ENCODE measurements around the gene PTPRH.

PTPRH gene

DNA sequence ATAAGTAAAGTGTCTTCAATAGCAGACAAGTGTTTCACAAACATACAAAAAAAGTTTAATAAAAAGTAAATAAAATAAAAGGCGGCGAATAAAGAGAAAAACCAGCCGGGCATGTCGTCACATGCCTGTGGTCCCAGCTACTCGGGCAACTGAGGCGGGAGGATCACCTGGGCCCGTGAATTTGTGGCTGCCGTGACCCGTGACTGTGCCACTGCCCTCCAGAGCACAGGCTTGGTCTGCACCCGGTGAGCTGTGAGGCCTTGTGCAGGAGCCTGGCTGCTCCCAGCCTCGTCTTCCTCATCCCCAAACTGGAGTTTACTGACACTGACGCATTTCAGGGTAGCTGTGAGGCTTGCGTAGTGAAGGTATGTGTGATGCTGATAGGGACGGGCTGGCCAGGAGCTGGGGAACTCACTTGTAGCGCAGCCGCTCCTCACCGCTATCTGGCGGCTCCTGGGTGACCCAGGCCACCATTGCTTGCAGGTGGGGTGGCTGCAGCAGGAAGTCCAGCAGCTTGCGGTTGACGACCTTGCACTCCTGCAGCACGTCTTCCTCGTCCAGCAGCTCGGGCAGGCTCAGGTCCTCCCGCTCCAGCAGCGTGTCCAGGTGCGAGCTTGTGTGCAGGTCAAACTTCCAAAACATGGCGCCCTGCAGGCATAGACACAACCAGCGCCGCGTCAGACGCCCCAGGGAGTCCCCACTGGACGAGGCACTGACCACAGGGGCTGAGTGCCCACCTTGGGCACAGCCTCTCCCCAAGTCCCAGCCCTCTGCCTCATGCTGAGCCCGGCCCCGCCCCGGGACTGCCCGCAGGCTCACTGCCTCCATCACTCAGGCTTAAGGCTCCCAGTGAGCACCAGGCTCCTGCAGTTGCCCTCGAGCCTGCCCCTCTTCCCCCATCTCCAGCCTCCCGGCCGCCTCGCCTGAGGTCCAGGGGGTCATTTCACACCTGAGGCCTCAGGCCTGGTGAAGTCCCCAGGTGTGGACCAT lies 37.5 kb upstream of the PTPRH start:
- DNase-seq (ENCODE audit: low read depth) = no peak

DNA sequence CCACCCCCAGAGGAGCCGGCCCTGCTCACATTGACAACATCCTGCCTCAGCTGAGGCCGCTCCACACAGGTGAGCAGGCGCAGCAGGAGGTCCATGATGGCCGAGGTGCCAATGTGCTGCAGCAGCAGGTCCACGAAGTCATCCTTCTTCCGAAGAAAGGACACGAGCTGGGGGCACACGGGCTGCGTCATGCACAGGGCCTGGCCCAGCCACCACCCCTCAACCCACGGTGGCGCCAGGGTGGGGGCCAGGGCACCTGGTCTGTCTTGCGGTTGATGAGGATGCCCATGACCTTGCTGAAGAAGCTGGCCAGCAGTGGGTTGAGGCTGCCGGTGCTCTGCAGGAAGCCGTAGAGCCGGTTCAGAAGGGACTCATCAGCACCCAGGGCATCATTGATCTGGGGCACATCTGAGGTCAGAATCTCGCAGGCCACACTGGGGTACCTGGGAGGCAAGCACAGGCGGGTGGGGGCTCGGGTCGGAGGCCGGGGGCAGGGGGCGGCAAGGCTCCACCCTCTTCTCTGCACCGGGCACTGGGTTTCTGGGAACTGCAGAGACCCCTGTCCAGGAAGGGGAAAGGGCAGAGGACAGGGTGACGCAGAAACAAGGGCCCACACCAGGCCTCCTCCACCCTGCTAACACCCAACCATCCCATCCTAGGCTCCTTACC lies 36.1 kb upstream of the PTPRH start:
- no peak for DNase-seq (ENCODE audit: low read depth)

DNA sequence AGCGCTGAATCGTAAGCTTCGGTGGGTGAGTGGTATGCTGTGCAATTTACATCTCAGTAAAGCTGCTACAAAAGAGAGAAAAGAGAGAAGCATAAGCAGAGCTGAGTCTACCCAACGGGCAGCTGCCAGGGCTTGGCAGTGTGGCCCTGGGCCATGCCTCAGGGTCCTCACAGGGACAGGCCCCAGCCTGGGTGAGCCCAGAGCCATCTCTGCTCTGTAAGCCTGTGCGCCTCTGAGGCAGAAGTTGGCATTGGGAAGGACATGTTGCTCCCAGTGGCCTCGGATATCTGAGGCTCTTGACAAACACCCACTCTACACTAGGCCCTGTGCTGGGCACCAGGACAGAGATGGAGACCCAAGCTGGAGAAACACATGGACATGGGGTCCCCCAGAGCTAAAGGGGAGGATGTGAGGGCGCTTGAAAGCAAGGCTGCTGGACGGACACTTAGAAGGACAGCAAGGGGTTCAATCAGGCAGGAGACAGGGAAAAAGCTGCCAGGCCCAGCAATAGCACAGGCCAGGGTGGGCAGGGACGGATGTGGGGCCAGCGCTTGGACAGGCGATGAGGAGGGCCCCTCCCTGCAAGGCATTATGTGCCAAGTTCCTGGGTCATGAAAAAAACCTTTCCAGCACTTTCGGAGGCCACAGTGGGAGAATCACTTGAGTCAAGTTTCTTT lies 34.8 kb upstream of the PTPRH start:
- DNase-seq (ENCODE audit: low read depth) = no peak

DNA sequence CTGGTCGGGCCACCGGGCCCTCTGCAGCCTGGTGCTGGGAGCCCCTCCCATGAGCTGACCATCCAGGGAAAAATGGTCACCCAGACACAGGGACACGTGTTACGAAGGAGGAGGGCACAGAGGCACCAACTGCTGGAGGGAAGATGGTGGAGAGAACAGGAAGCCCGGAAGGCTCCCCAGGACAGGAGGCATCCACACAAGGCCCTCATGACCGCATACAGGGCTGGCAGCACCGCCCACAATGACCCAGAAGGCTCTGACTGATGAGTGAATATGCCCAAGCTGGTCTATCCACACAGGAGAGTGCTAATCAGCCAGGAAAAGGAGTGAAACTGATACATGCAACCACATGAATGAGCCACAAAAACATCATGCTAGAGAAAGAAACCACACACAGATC lies 33.2 kb upstream of the PTPRH start:
- DNase-seq (ENCODE audit: low read depth) = no peak

DNA sequence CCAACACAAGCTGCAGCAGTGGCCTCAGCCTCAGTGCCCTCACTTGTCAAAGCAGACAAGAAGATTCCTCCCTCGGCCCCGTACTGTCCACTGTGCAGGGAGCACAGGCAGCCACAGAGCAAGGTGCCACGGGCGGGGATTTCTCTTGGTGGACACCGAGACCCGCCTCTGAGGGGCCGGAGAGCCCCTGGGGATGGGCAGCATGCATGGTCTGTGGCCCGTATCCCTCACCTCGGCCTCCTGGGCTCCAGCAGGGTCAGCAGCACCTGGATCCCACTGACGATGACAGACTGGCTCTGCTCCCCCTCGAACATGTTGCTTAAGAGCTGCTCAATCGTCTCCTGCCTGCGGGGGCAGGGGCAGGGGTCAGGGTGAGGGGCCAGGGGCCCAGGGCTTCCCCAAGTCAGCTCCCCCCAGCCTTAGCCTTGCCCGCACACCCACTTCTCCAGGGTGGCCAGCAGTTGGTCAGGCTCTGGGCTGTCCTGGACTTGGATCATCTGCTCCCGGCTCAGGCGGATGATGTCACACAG lies 32.7 kb upstream of the PTPRH start:
- no peak for DNase-seq (ENCODE audit: low read depth)

DNA sequence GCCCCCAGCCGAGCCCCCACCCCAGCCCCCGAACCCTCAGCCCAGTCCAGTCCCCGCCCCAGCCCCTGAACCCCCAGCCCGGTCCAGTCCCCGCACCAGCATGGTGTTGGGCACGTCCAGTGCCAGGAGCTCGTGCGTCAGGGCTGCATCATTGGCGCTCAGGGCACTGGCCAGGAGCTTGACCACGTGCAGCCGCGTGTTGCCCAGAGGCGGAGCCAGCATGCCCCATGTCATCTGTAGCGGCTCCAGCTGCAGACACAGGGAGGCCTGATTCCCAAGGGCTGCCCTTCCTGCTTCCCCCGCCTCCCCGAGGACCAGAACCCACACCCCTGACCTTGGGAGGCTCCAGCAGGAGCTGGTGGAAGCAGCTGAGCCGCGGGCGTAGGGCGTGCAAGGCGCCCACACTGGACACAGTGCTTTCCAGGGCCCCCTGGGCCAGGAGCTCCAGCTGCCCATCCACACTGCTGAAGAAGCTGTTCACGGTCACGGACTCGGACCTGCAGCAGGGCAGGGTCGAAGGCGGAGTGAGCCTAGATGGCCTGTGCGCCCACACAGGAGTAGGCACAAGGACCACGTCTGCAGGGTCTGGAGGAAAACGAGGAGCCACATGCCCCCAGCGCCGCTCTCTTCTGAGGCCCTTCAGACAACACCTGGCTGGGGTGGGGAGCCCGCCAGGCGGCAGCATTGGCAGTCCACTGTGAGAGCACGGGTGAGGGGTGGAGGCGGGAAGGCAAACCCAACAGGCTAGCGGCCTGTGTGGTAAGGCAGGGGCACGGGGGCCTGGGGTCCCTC lies 32.0 kb upstream of the PTPRH start:
- no peak for DNase-seq (ENCODE audit: low read depth)

DNA sequence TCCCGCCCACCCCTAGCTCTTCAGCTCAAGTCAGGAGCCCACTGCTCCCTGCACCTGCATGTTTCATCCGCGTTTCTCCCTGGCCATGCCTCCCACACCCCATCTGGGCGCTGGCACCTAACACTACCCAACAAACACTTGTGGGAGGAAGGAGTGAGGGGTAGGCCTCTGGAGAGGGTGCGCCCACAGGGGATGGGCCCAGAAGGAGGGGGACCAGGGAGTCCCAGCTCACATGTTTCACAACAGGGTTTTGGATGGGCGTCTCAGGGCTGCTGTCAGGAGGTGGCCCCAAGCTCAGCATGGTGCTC lies 31.4 kb upstream of the PTPRH start:
- no peak for DNase-seq (ENCODE audit: low read depth)

DNA sequence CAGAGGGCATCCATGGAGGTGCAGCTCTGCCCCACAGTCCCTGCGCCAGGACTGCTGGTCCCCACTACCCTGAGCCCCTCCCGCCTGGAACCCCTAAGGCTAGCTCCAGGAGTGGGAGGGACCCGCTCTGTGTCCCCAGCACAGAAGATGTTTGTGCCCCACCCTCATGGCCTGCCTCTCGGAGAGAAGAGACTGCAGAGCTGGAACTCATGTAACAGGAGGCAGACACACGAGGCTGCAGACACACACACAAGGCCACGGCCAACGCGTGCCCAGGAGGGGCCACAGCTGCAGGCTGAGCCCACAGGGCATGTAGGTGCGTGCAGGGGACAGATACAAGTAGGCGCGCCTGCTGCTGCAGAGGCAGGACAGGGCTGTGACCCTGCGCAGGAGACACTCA lies 29.7 kb upstream of the PTPRH start:
- no peak for DNase-seq (ENCODE audit: low read depth)

DNA sequence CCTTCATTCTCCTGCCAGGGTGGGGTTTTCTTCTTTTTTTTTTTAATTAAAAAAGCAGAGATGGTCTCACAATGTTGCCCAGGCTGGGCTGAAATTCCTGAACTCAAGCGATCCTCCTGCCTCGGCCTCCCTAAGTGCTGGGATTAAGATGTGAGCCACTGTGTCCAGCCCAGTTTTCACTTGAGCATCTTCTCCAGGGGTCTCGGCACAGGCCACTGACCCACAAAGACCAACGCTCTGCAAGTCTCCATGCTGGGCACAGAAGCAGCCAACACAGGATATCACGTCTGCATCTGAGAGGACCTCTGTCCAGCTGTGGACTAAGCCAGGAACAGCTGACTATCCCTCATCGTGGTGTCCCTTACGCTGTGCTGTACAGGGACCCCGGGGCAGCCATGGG lies 28.7 kb upstream of the PTPRH start:
- no peak for DNase-seq (ENCODE audit: low read depth)

DNA sequence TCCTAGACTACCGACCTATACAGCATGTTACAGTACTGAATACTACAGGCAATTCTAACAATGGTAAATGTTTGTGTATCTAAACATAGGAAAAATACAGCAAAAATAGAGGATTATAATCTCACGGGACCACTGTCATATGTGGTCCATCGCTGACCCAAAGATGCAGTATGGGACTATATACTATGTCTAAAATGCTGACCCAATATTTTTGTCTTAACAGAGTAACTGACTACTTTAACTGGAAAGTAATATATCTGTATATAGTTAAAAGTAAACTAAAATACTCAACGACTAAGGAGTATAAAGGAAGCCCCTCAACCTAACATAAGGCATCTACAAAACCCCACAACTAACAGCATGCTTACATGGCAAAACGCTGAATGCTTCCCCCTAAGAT lies 23.7 kb upstream of the PTPRH start:
- no peak for DNase-seq (ENCODE audit: low read depth)

DNA sequence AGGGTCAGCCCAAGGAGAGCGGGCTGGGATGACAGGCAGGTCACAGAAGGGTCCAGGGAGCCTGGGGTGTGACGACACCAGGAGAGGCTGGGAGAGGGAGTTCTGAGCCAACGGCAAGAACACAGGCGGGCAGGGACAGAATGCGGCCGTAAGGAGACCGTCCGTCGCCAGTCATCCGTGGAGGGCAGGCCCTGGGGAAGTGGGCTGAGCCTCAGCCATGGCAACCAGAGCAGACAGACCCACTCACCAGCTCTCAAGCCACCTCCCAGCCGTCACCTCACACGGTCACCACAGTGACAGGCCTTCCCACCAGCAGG lies 22.9 kb upstream of the PTPRH start:
- no peak for DNase-seq (ENCODE audit: low read depth)

DNA sequence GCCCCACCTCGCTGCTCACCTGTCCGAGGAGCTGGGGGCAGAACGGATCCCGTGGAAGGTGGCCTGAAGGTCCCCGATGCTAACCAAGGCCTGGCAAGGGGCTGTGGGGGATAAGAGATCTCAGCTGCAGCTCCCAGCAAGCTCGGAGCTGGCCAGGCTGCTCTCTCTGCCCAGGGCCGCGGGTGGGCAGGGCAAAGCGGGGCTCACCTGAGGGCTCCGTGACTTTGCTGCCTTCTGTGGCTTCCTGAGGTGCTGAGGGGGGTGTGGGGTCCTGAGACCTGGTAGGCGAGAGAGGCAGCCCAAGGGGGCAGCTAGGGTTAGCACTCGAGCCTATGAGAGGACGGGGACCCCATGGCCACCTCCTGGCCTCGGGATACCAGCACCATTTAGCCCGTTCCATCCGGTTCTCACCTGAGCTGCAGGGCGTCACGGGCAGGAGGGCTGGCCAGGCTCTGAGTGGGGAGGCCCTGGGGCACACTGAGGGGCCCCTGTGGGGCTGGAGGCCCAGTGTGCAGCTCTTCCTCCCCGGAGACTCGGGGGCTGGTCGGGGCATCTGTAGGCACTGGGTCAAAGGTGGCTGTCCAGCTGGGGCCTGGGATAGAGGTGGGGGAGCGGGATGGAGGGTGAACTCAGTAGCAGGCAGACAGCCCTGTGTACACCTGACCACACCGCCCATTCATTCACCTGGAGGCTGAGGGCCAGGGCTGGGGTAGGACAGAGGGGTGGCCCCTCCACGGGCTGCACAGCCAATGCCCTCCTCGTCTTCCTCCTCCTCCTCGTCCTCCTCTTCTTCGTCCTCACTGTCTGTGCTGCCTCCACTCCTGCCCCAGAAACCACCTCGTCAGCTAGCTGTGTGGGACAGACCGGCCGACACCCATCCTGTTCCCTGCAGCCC lies 22.3 kb upstream of the PTPRH start:
- DNase-seq (ENCODE audit: low read depth) = no peak

DNA sequence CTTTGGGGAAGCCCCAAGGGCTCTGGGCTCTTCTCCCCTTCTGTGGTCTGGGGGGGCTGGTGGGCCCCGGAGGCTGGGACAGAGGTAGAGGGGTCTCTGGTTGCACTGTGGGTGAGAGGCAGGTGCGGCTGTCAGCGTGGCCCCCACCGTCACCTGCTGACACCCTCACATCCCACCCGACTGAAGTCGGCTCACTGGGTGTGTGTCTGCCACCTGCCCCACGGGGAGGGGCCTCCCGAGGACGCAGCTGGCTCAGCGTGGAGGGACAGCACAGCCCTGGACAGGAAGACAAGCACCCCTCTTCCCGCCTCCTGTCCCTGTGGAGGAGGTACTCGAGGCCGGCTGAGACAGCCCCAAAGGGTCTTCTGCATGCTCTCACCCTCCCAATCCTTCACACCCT lies 21.5 kb upstream of the PTPRH start:
- DNase-seq (ENCODE audit: low read depth) = no peak

DNA sequence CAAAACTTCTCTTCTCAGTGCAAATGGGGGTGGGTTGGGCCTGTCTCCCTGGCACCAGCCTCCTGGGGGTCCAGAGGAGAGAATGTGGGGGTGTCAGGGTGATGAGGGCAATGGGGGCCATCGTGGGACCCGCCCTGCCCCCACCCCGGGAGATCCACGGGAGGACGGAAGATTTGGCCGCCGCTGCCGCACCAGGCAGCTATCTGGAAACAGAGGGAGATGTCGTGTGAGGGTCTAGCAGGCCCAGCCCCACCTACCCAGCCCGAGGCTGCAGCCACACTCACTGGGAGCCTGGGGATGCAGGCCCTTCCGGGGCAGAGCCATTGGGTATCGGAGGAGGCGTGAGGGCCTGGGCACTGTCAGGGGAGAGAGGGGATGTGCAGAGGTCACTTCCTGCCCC lies 21.0 kb upstream of the PTPRH start:
- no peak for DNase-seq (ENCODE audit: low read depth)

DNA sequence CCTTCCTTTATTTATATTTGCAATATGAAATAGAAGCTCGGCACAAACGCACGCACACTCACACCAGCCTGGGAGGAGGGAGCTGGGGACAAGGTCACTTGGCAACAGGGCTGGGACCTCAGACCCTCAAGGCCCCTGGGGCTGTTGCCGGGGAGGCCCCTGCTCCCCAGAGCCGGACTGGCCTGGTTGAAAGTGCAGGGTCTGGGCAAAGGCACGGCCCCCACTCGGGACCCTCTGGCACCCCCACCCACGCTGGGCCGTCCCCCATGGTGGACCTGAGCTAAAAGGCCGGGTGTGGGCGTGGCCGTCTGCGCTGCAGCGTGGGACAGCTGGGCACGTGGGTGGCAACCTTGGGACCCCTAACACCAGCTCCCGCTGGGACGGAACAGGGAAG lies 20.5 kb upstream of the PTPRH start:
- DNase-seq (ENCODE audit: low read depth) = no peak

DNA sequence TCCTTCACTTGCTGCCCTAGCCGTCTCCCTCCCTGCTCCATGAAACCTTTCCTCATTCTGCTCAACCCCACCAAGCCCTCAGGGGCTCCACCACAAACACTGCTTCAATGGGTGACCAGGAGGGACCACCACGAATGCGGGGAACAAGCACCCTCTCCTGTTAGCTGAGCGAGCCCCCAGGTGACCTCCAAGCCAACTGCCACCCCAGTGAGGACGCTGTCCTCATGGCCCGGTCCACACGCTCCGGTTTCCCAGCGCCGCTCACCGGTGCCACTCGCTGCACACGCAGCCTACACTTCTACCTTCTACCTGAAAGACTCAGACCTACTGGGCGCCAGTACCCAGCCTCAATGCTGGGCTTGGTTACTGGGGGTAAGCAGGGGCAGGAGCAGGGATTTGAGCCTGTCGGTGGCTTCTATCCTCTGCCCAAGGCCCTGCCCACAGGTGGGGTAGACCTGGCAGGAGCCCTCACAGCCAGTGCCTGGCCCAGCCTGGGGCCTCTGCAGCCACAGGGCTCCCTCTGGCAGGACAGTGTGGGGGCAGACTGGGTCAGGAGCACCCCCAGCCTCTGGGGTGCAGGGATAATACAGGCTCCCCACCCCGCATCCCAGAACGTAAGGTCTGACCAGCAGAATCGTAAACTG lies 20.0 kb upstream of the PTPRH start:
- DNase-seq (ENCODE audit: low read depth) = no peak

DNA sequence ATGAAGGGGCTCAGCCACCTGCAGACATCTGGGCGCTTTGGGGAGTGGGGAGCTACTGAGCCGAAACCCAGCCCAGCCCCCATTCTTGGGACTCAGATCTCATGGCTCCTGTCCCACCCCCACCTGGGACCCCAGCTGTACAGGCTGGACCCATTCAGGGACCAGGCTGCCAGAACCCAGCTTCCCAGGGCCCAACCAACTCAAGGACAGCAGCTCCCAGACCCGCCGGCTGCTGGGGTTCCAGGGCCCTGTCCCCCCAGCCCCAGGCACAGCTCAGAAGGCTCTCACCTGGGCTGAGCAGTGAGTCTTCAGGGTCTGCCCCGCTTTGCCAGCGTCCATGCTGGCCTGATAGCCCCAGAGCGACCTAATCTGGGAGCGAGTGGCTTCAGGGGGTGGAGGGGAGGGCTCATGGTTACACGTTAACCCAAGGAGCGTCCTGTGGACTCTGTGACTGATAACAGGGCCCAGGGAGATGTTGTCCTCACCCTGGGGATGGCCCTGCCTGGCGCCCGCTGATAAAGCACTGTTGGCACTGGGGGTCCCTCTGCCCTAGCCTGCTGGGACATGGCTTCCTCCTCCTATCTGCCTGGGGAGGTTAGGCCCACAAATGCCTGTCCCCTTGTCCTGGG lies 19.2 kb upstream of the PTPRH start, which contains the start of gene TMEM86B:
Gene TMEM86B (minus strand): TSS at position 361 of the 629 bp plus-strand sequence. CDS start 22 bp downstream, at position 339.
- DNase-seq (ENCODE audit: low read depth) = no peak

DNA sequence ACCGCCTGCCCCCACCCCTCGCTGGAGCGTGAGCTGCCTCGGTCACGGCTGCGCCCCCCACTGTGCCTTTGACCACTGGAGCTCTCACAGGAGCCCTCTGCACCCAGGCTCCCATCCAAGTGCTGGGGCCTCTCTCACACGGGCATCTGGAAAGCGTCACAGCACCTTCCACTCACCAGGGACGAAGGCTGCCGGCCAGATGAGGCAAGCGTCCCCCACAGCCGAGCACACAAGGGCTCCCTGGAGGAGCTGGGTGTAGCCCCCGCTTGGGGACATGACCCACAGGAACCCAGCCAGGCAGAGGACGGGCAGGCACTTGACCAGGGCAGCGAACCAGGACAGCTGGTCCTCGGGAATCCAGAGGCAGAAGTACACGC lies 18.7 kb upstream of the PTPRH start:
- no peak for DNase-seq (ENCODE audit: low read depth)

DNA sequence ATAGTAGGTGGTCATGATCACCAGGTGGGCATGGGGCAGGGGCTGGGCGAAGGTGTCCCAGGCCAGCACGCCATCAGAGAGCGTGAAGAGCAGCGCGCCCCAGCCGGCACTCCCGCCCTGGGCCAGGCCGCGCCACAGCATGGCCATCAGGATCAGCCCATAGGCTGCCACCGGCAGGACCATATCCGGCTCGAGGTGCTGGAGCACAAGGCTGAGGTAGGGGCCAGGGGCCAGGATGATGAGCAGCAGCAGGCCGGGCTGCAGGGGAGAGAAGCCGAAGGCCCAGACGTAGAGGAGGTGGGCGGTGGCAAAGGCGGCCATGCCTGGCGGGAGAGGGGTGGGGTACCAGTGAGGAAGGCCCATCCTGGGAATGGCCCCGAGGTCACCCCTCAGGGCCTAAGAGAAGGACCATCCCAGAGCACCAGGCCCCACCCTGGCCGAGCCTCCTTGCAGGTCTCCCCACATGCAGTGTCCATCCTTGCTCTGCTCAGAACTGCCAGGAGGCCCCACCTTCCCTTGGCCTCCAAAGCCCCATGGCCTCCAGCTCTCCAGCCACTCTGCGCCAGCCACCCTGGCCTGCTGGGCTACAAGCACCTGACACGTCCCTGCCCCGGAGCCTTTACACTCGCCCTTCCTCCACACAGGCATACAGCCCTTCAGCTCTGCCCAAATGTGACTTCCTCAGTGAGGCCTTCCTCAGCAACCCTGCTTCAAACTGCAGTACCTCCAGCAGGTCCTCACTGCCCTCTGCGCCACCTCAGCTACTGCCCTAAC lies 18.1 kb upstream of the PTPRH start:
- DNase-seq (ENCODE audit: low read depth) = no peak
